Measurements from ENCODE around the gene SSBP1.

GRCh38 chr7:141697211-141697871 is 40.8 kb upstream of the SSBP1 start:
- no peak for TF ChIP-seq CTCF (IDR thresholded peaks at IDR 0.05)
- no peak for TF ChIP-seq EP300 (IDR thresholded peaks at IDR 0.05)
- no peak for TF ChIP-seq POLR2A (IDR thresholded peaks at IDR 0.05)

Data from tibial nerve (tissue), 4 donors.